Measurements from ENCODE around the gene SURF1.

DNA sequence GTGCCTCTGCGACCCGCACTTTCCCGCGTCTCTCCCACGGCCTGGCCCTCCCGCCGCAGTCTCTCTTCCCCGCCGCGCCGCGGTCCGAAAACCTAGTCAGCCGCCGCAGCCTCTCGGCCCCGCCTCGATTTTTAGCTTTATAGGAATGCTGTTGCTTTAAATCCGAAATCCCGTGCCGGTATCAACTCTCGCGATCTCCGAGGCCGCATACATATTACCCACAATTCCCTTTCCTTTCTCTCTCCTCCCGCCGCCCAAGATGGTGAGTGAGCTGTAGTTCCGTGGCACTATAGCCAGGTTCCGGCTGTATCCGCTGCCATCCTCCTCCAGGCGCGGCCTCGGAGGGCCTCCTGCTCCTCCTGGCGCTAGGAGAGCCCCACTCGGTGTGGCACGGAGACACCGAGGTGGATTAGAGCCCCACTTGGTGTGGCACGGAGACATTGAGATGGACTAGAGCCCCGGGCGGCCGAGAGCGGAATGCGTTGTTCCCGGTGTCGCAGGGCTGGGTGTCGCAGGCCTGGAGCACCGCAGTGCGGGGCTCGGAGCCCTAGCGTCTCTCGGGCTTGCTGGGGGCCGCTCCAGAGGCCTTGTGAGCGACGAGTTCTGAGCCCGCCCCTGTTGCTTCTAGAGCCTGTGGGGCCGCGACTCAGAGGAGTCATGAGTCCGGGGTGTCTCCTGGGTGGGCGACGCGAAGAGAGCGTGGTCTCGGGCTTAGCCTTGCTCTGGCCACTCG lies 8.1 kb downstream of the SURF1 start, which contains the start of the genes MED22 and RPL7A:
- TF ChIP-seq SMAD1 (IDR thresholded peaks at IDR 0.05; ENCODE audit: low read depth, partially characterized antibody) (peak; percentile 92), POLR2AphosphoS5 (IDR thresholded peaks at IDR 0.05; ENCODE audit: low read length) (peak; percentile 100), ZBED1 (IDR thresholded peaks at IDR 0.05; ENCODE audit: borderline replicate concordance) (peak; percentile 90), POU2F2 (IDR thresholded peaks at IDR 0.05; ENCODE audit: borderline replicate concordance, low read depth, low read length) (peak; percentile 99), HDAC2 (IDR thresholded peaks at IDR 0.05) (no peak), EZH2 (IDR thresholded peaks at IDR 0.05; ENCODE audit: borderline replicate concordance, control insufficient read depth, low read depth, low read length) (no peak), DPF2 (IDR thresholded peaks at IDR 0.05) (0 out of 2 replicates have a peak, but pooled peaks have one; percentile 50)
